Measurements from ENCODE around the gene MRPL43. TPM values are rescaled to one million over a fixed set of nuclear protein-coding genes. Genes with fewer than 3 reads are reported as not detected.

MRPL43 gene
- total RNA-seq, 1 donor from 2014 or later: 70.2 TPM

- no peaks in the 10 kb centered on the region for H3K27me3 Mint-ChIP-seq (ENCODE audit: low read depth)
- H3K36me3 Mint-ChIP-seq: no peaks in the 10 kb centered on the region
- DNase-seq (ENCODE audit: low spot score in 2 of 2, unreplicated experiment in 2 of 2): no peak
- peak overlapping the region; percentile 74 for H3K4me3 Mint-ChIP-seq
- TF ChIP-seq, protein P1, sequence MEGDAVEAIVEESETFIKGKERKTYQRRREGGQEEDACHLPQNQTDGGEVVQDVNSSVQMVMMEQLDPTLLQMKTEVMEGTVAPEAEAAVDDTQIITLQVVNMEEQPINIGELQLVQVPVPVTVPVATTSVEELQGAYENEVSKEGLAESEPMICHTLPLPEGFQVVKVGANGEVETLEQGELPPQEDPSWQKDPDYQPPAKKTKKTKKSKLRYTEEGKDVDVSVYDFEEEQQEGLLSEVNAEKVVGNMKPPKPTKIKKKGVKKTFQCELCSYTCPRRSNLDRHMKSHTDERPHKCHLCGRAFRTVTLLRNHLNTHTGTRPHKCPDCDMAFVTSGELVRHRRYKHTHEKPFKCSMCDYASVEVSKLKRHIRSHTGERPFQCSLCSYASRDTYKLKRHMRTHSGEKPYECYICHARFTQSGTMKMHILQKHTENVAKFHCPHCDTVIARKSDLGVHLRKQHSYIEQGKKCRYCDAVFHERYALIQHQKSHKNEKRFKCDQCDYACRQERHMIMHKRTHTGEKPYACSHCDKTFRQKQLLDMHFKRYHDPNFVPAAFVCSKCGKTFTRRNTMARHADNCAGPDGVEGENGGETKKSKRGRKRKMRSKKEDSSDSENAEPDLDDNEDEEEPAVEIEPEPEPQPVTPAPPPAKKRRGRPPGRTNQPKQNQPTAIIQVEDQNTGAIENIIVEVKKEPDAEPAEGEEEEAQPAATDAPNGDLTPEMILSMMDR (IDR thresholded peaks at IDR 0.05; ENCODE audit: unreplicated experiment): no peak
- peaks cover 13% of the 10 kb centered on the region for H3K4me1 Mint-ChIP-seq
- H3K27ac Mint-ChIP-seq: no peak overlapping the region
- no peaks in the 10 kb centered on the region for H3K9me3 Mint-ChIP-seq
These were observed 19.1 kb downstream of the MRPL43 start for GRCh38 chr10:100968062-100968736.

GRCh38 chr10:100967332-100967731 lies 20.0 kb downstream of the MRPL43 start:
- H3K4me3 Mint-ChIP-seq: no peak overlapping the region
- H3K4me1 Mint-ChIP-seq: peaks cover 13% of the 10 kb centered on the region
- DNase-seq (ENCODE audit: low spot score in 2 of 2, unreplicated experiment in 2 of 2): no peak
- peaks cover 6% of the 10 kb centered on the region for H3K36me3 Mint-ChIP-seq
- H3K27me3 Mint-ChIP-seq (ENCODE audit: low read depth): no peaks in the 10 kb centered on the region
- H3K27ac Mint-ChIP-seq: no peak overlapping the region
- no peaks in the 10 kb centered on the region for H3K9me3 Mint-ChIP-seq
- TF ChIP-seq, protein P1 (IDR thresholded peaks at IDR 0.05; ENCODE audit: unreplicated experiment): no peak

DNA sequence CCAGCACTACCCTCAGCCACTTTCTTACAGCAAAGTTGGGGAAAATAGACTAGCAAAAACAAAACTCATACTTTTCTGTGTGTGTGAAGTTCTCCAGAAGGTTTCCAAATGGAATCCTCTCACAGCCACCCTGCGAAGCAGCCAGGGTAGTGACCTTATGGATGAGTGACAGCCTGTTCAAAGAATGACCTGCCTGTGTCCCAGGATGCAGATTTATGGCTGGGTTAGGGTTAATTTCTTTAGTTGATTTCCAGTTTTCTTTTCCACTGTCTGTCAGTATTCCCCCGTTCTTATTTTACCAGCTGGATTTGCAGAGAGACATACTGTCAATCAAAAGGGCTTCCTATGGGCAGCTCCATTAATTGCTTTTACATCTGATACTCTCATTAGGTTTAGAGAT lies 20.4 kb downstream of the MRPL43 start:
- no peak overlapping the region for H3K4me3 Mint-ChIP-seq
- H3K27ac Mint-ChIP-seq: no peak overlapping the region

GRCh38 chr10:100965820-100966219 lies 21.5 kb downstream of the MRPL43 start:
- TF ChIP-seq, protein P1 (IDR thresholded peaks at IDR 0.05; ENCODE audit: unreplicated experiment): no peak
- H3K36me3 Mint-ChIP-seq: peaks cover 7% of the 10 kb centered on the region
- no peaks in the 10 kb centered on the region for H3K9me3 Mint-ChIP-seq
- DNase-seq (ENCODE audit: low spot score in 2 of 2, unreplicated experiment in 2 of 2): no peak
- no peak overlapping the region for H3K27ac Mint-ChIP-seq
- H3K27me3 Mint-ChIP-seq (ENCODE audit: low read depth): no peaks in the 10 kb centered on the region
- no peak overlapping the region for H3K4me3 Mint-ChIP-seq
- peaks cover 11% of the 10 kb centered on the region for H3K4me1 Mint-ChIP-seq

More for the DNA sequence above, 20.4 kb downstream of the MRPL43 start:
- Mint-ChIP-seq H3K4me1 (peaks cover 13% of the 10 kb centered on the region), H3K9me3 (no peaks in the 10 kb centered on the region), H3K36me3 (peaks cover 7% of the 10 kb centered on the region), H3K27me3 (ENCODE audit: low read depth) (no peaks in the 10 kb centered on the region)
- TF ChIP-seq, protein P1 (IDR thresholded peaks at IDR 0.05; ENCODE audit: unreplicated experiment): no peak
- no peak for DNase-seq (ENCODE audit: low spot score in 2 of 2, unreplicated experiment in 2 of 2)

- no peak overlapping the region for H3K4me3 Mint-ChIP-seq
- H3K9me3 Mint-ChIP-seq: no peaks in the 10 kb centered on the region
- TF ChIP-seq, protein P1 (IDR thresholded peaks at IDR 0.05; ENCODE audit: unreplicated experiment): no peak
- peaks cover 20% of the 10 kb centered on the region for H3K36me3 Mint-ChIP-seq
- no peak overlapping the region for H3K27ac Mint-ChIP-seq
- no peaks in the 10 kb centered on the region for H3K27me3 Mint-ChIP-seq (ENCODE audit: low read depth)
- peaks cover 5% of the 10 kb centered on the region for H3K4me1 Mint-ChIP-seq
- DNase-seq (ENCODE audit: low spot score in 2 of 2, unreplicated experiment in 2 of 2): no peak
These were observed 23.5 kb downstream of the MRPL43 start for GRCh38 chr10:100963826-100964225.

All from mesothelial cell of epicardium (in vitro differentiated cells).